IPS-NIHi7 (cell line): ENCODE results near the gene MAFG.

Experiments used
- DNase-seq: peaks from one replicate; pipeline ENCODE4 v3.0.0; 2012; ENCODE audit warnings: mixed read lengths; ENCODE audit errors: extremely low spot score

MAFG gene

GRCh38 chr17:81868674-81869220 lies 58.8 kb downstream of the MAFG start:
- DNase-seq: peak; percentile 50
